HFFc6 (cell line): ENCODE measurements around the gene SUOX. TPM values are rescaled to one million over a fixed set of nuclear protein-coding genes. Genes with fewer than 3 reads are reported as not detected.

ENCODE experiments used
- DNase-seq: peaks from one replicate; pipeline ENCODE4 v3.0.0-alpha.2; 2018
- H3K27ac Mint-ChIP-seq: 2 replicates; pipeline ENCODE4 v1.8.0; 2020; ENCODE audit warnings: mild to moderate bottlenecking, mixed read lengths
- H3K27me3 Mint-ChIP-seq: 2 replicates; pipeline ENCODE4 v1.8.0; 2021; ENCODE audit warnings: mild to moderate bottlenecking, moderate library complexity, mixed read lengths; ENCODE audit not compliant: insufficient read depth
- H3K36me3 Mint-ChIP-seq: 2 replicates; pipeline ENCODE4 v1.8.0; 2021; ENCODE audit warnings: low read depth, mixed read lengths
- H3K4me1 Mint-ChIP-seq: 2 replicates; pipeline ENCODE4 v1.8.0; 2020; ENCODE audit warnings: low read depth, mixed read lengths
- H3K4me3 Mint-ChIP-seq: 2 replicates; pipeline ENCODE4 v1.8.0; 2020; ENCODE audit warnings: mild to moderate bottlenecking, moderate library complexity, mixed read lengths
- H3K9me3 Mint-ChIP-seq: 2 replicates; pipeline ENCODE4 v1.8.0; 2020; ENCODE audit warnings: mild to moderate bottlenecking, mixed read lengths
- total RNA-seq, 6 experiments: library from RNA; stranded (reverse); fragmentation: NEBNext Ultra II Directional; extraction: Animal tissue kit (Norgen Biotek cat#: 25700); gene quantifications; 2 replicates in 1 of 6; 3 replicates in 5 of 6; pipeline ENCODE4 v1.2.3, GENCODE V29; 2021
- TF ChIP-seq, protein P1 (sequence below): fragments of 200-600 bp; sonication (generic); IDR thresholded peaks from 2 replicates; pipeline ENCODE4 v1.5.0; 2021; ENCODE audit warnings: antibody characterized with exemption, mild to moderate bottlenecking

The SUOX gene
- total RNA-seq, 6 experiments from 2014 or later, result 15.2 to 19.4 (median 17.0) TPM

DNA sequence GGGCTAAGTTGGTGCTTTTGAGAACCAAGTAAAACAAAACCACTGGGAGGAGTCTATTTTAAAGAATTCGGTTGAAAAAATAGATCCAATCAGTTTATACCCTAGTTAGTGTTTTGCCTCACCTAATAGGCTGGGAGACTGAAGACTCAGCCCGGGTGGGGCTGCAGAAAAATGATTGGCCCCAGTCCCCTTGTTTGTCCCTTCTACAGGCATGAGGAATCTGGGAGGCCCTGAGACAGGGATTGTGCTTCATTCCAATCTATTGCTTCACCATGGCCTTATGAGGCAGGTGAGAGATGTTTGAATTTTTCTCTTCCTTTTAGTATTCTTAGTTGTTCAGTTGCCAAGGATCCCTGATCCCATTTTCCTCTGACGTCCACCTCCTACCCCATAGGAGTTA is 25.0 kb upstream of the SUOX start:
- peak overlapping the region; percentile 61; the same call in 1 of the 2 replicates for H3K4me3 Mint-ChIP-seq
- H3K27me3 Mint-ChIP-seq, result no peaks in the 10 kb centered on the region; the same call in 1 of the 2 replicates
- TF ChIP-seq, protein P1, sequence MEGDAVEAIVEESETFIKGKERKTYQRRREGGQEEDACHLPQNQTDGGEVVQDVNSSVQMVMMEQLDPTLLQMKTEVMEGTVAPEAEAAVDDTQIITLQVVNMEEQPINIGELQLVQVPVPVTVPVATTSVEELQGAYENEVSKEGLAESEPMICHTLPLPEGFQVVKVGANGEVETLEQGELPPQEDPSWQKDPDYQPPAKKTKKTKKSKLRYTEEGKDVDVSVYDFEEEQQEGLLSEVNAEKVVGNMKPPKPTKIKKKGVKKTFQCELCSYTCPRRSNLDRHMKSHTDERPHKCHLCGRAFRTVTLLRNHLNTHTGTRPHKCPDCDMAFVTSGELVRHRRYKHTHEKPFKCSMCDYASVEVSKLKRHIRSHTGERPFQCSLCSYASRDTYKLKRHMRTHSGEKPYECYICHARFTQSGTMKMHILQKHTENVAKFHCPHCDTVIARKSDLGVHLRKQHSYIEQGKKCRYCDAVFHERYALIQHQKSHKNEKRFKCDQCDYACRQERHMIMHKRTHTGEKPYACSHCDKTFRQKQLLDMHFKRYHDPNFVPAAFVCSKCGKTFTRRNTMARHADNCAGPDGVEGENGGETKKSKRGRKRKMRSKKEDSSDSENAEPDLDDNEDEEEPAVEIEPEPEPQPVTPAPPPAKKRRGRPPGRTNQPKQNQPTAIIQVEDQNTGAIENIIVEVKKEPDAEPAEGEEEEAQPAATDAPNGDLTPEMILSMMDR, result no peak
- H3K4me1 Mint-ChIP-seq, result peaks cover 35% of the 10 kb centered on the region
- H3K27ac Mint-ChIP-seq, result no peak overlapping the region
- peaks cover 21% of the 10 kb centered on the region for H3K36me3 Mint-ChIP-seq
- no peaks in the 10 kb centered on the region for H3K9me3 Mint-ChIP-seq
- DNase-seq, result peak; percentile 65

DNA sequence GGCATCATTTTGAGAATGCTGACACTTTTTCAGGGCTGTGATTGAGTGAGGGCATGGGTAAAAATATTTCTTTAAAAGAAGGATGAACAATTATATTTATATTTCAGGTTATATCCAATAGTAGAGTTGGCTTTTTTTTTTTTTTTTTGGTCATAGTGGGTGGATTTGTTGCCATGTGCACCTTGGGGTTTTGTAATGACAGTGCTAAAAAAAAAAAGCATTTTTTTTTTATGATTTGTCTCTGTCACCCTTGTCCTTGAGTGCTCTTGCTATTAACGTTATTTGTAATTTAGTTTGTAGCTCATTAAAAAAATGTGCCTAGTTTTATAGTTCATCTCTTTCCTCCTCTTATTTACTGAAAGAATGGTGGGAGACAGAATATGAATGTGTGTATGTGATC is 24.6 kb upstream of the SUOX start:
- H3K9me3 Mint-ChIP-seq, result no peaks in the 10 kb centered on the region
- H3K27me3 Mint-ChIP-seq, result no peaks in the 10 kb centered on the region; the same call in 1 of the 2 replicates
- TF ChIP-seq, protein P1, result no peak
- H3K4me3 Mint-ChIP-seq, result no peak overlapping the region
- peaks cover 31% of the 10 kb centered on the region for H3K4me1 Mint-ChIP-seq
- DNase-seq, result no peak
- no peak overlapping the region for H3K27ac Mint-ChIP-seq
- H3K36me3 Mint-ChIP-seq, result peaks cover 21% of the 10 kb centered on the region

DNA sequence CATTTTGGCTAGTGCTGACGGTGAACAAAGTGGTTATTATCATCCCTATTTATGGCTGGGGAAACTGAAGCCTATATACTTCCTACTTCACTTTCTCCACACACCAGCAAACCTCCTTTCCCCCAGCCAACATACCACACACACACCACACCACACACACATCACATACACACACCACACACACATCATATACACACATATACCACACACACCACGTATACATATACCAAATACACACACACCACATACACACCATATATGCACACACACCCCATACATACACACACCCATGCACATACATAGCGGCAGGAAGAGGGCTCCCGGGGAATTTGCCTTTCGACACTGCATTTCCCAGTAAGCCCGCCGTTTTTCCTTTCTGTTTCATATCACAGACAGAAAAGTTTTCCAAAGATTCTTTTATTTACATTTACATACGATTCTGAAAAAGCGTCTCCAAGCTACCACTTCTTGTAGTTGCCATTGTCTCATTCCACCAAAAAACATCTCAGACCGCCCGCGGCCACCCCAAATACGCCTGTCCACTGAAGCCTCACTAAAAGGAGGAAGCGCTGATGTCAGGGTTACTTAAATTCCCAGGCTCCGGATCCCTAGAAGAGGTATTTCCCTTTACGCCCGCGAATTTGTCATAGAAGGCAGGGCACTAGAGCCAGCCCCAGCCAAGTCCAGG is 24.0 kb upstream of the SUOX start:
- no peak overlapping the region for H3K4me3 Mint-ChIP-seq
- TF ChIP-seq, protein P1, result no peak
- peak; percentile 22 for DNase-seq
- H3K27me3 Mint-ChIP-seq, result no peaks in the 10 kb centered on the region
- H3K27ac Mint-ChIP-seq, result no peak overlapping the region
- H3K4me1 Mint-ChIP-seq, result peaks cover 25% of the 10 kb centered on the region
- H3K36me3 Mint-ChIP-seq, result peaks cover 21% of the 10 kb centered on the region
- no peaks in the 10 kb centered on the region for H3K9me3 Mint-ChIP-seq

DNA sequence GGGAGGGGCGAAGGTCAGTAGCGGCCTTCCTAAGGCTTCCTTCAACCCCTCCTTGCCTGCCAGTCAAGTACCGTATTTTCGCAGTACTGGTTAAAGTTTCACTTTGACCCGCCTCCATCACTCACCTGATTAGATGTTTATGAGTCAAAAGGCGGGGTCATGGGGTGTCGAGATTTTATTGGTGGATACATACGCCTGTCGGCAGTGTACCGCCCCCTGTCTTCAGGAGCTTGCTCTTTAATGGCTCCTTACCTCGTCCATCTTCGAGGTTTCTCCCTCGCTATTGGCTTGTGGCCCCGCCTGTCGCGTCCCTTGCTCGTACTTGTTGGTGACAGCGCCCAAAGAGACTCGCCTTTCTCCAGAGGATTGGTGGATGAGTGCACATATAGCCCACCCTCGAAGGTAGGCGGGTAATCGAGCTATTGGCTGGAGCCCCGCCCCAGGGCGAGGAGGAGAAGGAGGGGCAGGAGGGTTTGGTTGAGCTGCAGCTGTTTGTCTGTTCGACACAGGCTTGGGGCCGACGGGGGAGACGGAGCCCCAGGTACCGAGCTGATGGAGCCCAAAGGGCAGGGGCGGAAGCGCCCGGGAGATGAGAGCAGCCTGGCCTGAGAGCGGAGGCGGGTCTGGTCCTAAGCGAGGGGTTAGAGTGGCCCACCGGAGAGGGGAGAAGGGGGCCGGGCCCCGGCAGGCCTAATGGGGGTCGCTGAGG is 23.3 kb upstream of the SUOX start, which contains the start of gene RAB5B:
RAB5B (plus strand) TSS at position 480 of the 709 bp plus-strand sequence. CDS start 12,883 bp downstream, outside the sequence.
- peaks cover 26% of the 10 kb centered on the region for H3K36me3 Mint-ChIP-seq

DNA sequence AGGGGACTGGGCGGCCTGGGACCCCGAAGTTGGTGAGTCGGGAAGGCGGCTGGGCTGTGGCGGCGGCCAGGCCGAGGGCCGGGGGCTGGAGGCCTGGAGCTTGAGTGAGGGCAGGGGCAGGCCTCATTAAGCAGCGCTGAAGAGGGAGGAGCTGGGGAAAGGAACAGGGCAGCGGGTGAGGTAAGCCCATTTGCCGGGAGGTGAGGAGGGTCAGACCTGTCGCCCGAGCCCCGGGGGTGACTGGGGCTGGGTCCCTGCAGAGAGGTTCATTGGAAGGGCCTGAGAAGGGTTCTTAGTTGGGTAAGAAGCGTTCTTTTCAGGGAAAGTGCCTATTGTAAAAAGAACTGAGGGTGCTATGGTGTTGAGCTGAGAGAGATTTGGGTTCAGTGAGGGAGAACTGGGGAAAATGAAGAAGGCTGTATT is 22.8 kb upstream of the SUOX start:
- Mint-ChIP-seq H3K27me3 (no peaks in the 10 kb centered on the region; the same call in 1 of the 2 replicates), H3K4me1 (peaks cover 18% of the 10 kb centered on the region), H3K36me3 (peaks cover 31% of the 10 kb centered on the region), H3K9me3 (no peaks in the 10 kb centered on the region), H3K4me3 (no peak overlapping the region), H3K27ac (no peak overlapping the region)
- TF ChIP-seq, protein P1, result no peak
- peak; percentile 26 for DNase-seq

More for the DNA sequence above, 23.3 kb upstream of the SUOX start, which contains the start of gene RAB5B:
- TF ChIP-seq, protein P1, result peak; percentile 80
- DNase-seq, result peak; percentile 100
- Mint-ChIP-seq H3K4me3 (no peak within 1 kb of the TSS), H3K27ac (no peak within 1 kb of the TSS), H3K9me3 (no peaks in the 10 kb centered on the region), H3K4me1 (peaks cover 18% of the 10 kb centered on the region), H3K27me3 (no peaks in the 10 kb centered on the region; the same call in 1 of the 2 replicates)
